DND-41 (cell line): ENCODE data around the gene AVEN.

Experiments used
- CTCF ChIP-seq: IDR thresholded peaks from 2 replicates; pipeline ENCODE4 v1.5.1; 2012; ENCODE audit warnings: borderline replicate concordance, low read length, moderate library complexity, mild to moderate bottlenecking; ENCODE audit not compliant: poor library complexity, severe bottlenecking; ENCODE audit errors: extremely low read depth
- EZH2 ChIP-seq: IDR thresholded peaks from 3 replicates; pipeline ENCODE4 v1.6.1; 2012; ENCODE audit warnings: borderline replicate concordance, low read depth, mild to moderate bottlenecking, moderate library complexity, low read length, inconsistent platforms; ENCODE audit not compliant: severe bottlenecking

- TF ChIP-seq CTCF (no peak), EZH2 (no peak)
Measured at GRCh38 chr15:33848011-33848410, 191.0 kb downstream of the AVEN start.
